ENCODE measurements around the gene MED7.
"Not testable (repeated sequence)": the region's sequence is repeated elsewhere in the genome, so short reads cannot be mapped to it uniquely, and the experiment has no call there.

Gene MED7, protein sequence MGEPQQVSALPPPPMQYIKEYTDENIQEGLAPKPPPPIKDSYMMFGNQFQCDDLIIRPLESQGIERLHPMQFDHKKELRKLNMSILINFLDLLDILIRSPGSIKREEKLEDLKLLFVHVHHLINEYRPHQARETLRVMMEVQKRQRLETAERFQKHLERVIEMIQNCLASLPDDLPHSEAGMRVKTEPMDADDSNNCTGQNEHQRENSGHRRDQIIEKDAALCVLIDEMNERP

GRCh38 chr5:157142317-157143126, at the start of gene MED7:
MED7 (minus strand) TSS chr5:157142865; CDS start chr5:157139431, 3,434 bp downstream.
- DNase-seq: peak; percentile 7 to 97 (median 89)

DNA sequence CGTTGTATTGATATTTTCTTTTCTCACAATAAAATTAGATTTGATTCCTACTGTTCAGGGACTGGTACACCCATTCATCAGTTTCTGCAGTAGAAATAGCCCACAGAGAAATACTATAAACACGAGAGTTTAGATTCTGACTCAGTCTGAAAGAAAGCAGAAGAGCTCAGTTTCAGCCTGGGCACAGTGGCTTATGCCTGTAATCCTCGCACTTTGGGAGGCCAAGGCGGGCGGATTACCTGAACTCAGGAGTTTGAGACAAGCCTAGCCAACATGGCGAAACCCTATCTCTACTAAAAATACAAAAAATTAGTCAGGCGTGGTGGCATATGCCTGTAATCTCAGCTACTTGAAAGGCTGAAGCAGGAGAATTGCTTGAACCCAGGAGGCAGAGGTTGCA, 46.6 kb upstream of the MED7 start:
- DNase-seq: no peak

- no peak for DNase-seq
Measured at GRCh38 chr5:157188270-157188669, 45.6 kb upstream of the MED7 start.

- DNase-seq: no peak
Measured at GRCh38 chr5:157187046-157187754, 44.5 kb upstream of the MED7 start.

- DNase-seq: no peak
Measured at GRCh38 chr5:157186309-157187045, 43.8 kb upstream of the MED7 start.

- DNase-seq: not testable (repeated sequence)
Measured at GRCh38 chr5:157185122-157185521, 42.5 kb upstream of the MED7 start.

DNA sequence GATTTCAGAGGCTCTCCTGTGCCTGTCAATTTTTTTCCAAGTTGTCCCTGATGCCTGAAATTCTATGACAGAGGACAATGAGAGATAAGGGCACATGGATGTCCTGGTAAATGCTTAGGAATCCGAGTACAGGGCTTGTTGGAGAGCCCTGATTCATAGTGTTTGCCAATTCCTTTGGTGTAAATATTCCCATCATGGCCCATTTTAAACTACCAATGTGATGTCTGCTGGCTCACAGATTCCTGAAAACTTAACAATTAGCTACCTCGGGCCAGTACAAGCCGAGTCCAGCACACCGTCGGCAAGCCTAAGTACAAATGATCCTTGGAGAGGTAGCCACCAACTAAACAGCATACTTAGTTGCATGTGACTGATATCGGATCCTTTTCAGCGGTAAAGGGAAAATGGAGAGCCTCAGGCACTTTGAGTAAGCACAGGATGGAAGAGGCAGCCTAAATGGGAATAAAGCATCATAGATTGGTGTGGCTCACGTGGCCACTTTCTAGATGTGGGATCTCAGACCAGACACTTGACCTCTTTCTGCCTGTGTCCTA, 41.5 kb upstream of the MED7 start:
- no peak for DNase-seq

- no peak for DNase-seq
Measured at GRCh38 chr5:157182143-157182757, 39.6 kb upstream of the MED7 start.

- DNase-seq: no peak
Measured at GRCh38 chr5:157180374-157181264, 38.0 kb upstream of the MED7 start, which contains the start of gene ITK. ITK (plus strand) TSS chr5:157180840; CDS start chr5:157180978, 138 bp downstream.

DNA sequence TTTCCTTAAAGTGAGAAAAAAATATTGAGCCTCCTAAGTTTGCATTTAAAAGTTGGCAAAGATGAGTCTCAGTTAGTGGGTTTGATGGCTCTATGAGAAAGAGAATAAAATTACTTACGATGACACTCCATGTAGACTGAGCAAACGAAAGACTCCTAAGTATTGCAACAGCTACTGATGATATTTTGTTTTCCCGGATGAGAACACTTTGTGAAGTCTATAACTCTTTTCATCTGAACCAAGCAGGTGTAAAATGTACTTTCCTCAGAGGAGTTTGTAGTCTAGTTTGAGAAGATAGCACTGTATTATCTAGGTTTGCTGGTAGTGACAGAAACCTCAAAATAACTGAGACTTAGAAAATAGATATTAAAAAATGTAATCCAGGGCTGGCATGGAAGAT, 36.3 kb upstream of the MED7 start:
- DNase-seq: no peak

DNA sequence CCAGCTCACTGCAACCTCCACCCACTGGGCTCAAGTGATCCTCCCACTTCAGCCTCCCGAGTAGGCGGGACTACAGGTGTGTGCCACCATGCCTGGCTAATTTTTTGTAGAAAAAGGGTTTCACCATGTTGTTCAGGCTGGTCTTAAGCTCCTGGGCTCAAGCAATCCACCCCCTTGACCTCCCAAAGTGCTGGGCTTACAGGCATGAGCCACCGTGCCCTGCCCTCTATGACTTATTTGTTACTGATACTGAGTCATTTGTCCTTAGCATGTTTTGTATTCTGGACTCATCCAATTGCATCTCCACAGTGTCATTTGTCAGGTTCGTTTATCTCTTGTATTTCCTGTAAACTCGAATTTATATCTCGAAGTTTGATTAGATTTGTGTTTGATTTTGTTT, 35.3 kb upstream of the MED7 start:
- no peak for DNase-seq

DNA sequence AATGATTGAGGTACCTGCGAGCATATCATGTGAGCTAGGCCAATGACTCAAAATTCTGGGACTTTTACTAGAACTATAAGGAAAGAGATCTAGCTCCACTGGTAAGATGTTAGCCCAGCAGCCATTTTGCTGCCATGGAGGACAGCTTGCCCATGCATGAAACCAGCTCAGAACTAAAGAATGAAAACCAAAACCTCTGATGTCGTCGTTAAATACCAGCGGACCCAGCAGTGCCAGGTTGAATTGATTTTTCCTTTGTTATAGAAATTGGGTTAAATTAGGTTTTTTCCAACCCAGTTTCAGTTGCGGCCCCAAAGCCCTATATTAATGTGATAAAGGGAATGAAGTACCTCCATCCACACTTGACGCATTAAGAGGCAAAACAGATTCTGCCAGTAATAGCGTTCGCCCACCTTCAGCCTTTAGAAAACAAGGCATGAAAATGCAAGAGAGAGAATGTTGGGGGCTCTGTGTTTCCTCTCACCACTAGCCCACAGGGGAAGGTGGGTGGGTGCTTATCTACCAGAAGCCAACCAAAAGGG, 32.5 kb upstream of the MED7 start:
- DNase-seq: no peak

DNA sequence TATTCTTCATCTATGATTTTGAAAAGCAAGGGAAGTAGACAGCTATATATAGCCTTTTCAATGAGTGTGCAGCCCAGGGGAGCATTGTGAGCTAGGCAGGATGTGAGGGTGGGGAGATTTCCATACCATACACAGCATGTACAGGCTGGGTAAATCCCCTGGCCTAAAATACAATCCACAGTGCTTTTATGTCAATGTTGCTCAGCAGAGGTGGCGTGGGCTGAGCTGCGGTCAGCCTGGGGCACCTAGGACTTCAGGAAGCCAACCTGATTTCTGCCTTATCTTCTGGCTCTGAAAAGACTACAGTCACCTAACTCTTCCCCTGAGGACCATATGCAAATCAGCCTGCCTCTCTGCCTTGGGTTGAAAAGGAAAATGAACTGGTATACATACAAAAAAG, 29.7 kb upstream of the MED7 start:
- DNase-seq: no peak

GRCh38 chr5:157168286-157168685, 25.6 kb upstream of the MED7 start:
- no peak for DNase-seq

GRCh38 chr5:157167214-157167621, 24.6 kb upstream of the MED7 start:
- DNase-seq: no peak

GRCh38 chr5:157166214-157167213, 23.8 kb upstream of the MED7 start, which contains the start of gene GARIN3:
GARIN3 (minus strand) TSS chr5:157166264; CDS start chr5:157166168, 96 bp downstream.
- DNase-seq: no peak

- DNase-seq: no peak
Measured at GRCh38 chr5:157165668-157166067, 23.0 kb upstream of the MED7 start.

GRCh38 chr5:157165261-157165660, 22.6 kb upstream of the MED7 start:
- no peak for DNase-seq

Data from amygdala (tissue), 56 donors.